Lower leg skin (tissue), 4 donors: ENCODE measurements around the gene PPM1M. TPM values are rescaled to one million over a fixed set of nuclear protein-coding genes. Genes with fewer than 3 reads are reported as not detected.

Experiments used
- DNase-seq, 2 donors: peaks; one replicate each; pipeline ENCODE4 v3.0.0-alpha.2; 2019; ENCODE audit warnings: low spot score in 2 of 2
- H3K4me3 ChIP-seq: fragments of 200-600 bp; sonication (generic); 2 replicates; pipeline ENCODE4 v1.5.1; 2017; ENCODE audit warnings: mild to moderate bottlenecking, low read depth; ENCODE audit not compliant: poor library complexity, severe bottlenecking
- POLR2A ChIP-seq, 2 donors: fragments of 450-650 bp; IDR thresholded peaks; one replicate each; pipeline ENCODE4 v1.6.1; 2016 to 2017; ENCODE audit warnings: antibody characterized with exemption in 2 of 2, mild to moderate bottlenecking in 1 of 2, moderate library complexity in 1 of 2
- WGBS, 2 donors: methylation state at CpG; one replicate each; pipeline ENCODE4 v1.1.5; 2018; 5-methylcytosine and 5-hydroxymethylcytosine counted together
- intact Hi-C: fragments of 100-400 bp; cut with DNase I; formaldehyde crosslinking; loops from one replicate; pipeline ENCODE4 v1.15.0; 2023; ENCODE audit warnings: low total_unique reads
- total RNA-seq, 4 donors: library from RNA; depleted of rRNA; stranded (reverse); fragments of >200 nt; gene quantifications; one replicate each; pipeline ENCODE4 v1.1.0, GENCODE V29; 2016
- TF ChIP-seq, protein P1 (sequence below), 3 donors: fragments of 450-650 bp; IDR thresholded peaks; one replicate each; pipeline ENCODE4 v1.5.1; 2016; ENCODE audit warnings: antibody characterized with exemption in 3 of 3, mild to moderate bottlenecking in 3 of 3, moderate library complexity in 2 of 3

PPM1M gene
- total RNA-seq, 4 donors from 2014 or later = 10.4 to 28.6 (median 14.0) TPM

GRCh38 chr3:52205727-52206372 lies 39.7 kb upstream of the PPM1M start:
- no peak for DNase-seq
- no peak for TF ChIP-seq POLR2A (IDR thresholded peaks at IDR 0.05)
- TF ChIP-seq, protein P1, sequence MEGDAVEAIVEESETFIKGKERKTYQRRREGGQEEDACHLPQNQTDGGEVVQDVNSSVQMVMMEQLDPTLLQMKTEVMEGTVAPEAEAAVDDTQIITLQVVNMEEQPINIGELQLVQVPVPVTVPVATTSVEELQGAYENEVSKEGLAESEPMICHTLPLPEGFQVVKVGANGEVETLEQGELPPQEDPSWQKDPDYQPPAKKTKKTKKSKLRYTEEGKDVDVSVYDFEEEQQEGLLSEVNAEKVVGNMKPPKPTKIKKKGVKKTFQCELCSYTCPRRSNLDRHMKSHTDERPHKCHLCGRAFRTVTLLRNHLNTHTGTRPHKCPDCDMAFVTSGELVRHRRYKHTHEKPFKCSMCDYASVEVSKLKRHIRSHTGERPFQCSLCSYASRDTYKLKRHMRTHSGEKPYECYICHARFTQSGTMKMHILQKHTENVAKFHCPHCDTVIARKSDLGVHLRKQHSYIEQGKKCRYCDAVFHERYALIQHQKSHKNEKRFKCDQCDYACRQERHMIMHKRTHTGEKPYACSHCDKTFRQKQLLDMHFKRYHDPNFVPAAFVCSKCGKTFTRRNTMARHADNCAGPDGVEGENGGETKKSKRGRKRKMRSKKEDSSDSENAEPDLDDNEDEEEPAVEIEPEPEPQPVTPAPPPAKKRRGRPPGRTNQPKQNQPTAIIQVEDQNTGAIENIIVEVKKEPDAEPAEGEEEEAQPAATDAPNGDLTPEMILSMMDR (IDR thresholded peaks at IDR 0.05) = no peak
- 74 to 78% methylated on average over 6 of the region's 6 CpGs for WGBS, 2 donors
- intact Hi-C loops = no loop called here
- H3K4me3 ChIP-seq = no peak overlapping the region

DNA sequence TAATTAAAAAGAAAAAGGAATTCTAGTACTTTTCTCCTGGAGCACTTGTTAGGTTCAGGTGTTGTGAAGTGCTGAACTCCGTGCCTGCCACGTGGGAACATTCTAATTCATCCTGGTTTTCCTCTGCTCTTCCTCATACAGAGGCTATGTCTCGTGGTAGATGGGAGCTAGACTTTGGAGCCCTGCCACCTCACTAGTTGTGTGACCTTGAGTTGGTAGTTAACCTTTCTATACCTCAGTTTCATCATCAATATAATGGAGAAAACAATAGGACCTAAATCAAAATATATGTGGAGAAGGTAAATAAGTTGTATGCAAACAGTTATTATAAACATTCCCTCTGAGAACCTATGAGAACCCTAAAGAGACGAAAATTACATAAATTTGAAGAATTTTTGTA lies 37.0 kb upstream of the PPM1M start:
- no peak for TF ChIP-seq POLR2A (IDR thresholded peaks at IDR 0.05)
- TF ChIP-seq, protein P1 (IDR thresholded peaks at IDR 0.05) = no peak
- intact Hi-C loops = no loop called here
- 87 to 94% methylated on average over 4 of the region's 4 CpGs for WGBS, 2 donors
- no peak for DNase-seq
- H3K4me3 ChIP-seq = no peak overlapping the region

GRCh38 chr3:52210037-52210436 lies 35.5 kb upstream of the PPM1M start:
- intact Hi-C loops = no loop called here
- no peak for DNase-seq
- no peak overlapping the region for H3K4me3 ChIP-seq
- TF ChIP-seq, protein P1 (IDR thresholded peaks at IDR 0.05) = no peak
- TF ChIP-seq POLR2A (IDR thresholded peaks at IDR 0.05) = no peak

DNA sequence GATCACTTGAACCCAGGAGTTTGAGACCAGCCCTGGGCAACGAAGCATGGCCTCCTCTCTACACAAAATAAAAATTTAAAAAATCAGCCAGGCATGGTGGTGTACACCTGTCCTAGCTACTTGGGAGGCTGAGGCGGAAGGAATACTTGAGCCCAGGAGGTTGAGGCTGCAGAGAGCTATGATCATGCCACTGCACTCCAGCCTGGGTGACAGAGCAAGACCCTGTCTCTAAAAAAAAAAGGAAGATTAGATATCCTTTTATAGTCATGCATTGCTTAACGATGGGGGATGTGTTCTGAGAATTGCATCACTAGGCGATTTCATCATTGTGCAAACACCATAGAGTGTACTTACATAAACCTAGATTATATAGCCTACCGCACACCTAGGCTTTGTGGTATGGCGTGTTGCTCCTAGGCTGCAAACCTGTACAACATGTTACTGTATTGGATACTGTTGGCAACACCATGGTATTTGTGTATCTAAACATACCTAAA lies 35.0 kb upstream of the PPM1M start:
- 78 to 89% methylated on average over 6 of the region's 6 CpGs for WGBS, 2 donors
- H3K4me3 ChIP-seq = no peak overlapping the region
- intact Hi-C loops = no loop called here
- DNase-seq = no peak
- TF ChIP-seq, protein P1 (IDR thresholded peaks at IDR 0.05) = no peak
- no peak for TF ChIP-seq POLR2A (IDR thresholded peaks at IDR 0.05)

DNA sequence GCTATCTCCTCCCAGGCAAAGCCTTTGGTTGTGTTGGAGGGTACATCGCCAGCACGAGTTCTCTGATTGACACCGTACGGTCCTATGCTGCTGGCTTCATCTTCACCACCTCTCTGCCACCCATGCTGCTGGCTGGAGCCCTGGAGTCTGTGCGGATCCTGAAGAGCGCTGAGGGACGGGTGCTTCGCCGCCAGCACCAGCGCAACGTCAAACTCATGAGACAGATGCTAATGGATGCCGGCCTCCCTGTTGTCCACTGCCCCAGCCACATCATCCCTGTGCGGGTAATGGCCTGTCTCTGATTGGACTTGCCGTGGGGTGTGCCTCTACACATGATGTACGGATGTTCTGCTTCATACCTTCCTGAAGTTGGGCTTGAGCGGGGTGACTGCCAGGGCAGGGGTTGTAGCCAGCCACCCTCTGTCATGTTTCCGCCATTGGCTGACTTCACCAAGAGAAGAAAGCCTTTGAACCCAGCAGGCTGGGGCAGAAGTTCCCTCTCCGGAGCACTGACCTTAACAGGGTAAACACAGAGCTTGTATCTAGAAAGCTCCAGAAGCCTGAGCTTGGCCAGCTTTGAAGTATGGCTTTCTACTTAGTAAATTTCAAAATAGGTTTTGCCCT lies 34.2 kb upstream of the PPM1M start:
- intact Hi-C loops = no loop called here
- TF ChIP-seq, protein P1 (IDR thresholded peaks at IDR 0.05) = no peak
- TF ChIP-seq POLR2A (IDR thresholded peaks at IDR 0.05) = no peak

More for the DNA sequence above, 34.2 kb upstream of the PPM1M start:
- DNase-seq = no peak
- 94 to 95% methylated on average over 18 of the region's 18 CpGs for WGBS, 2 donors
- H3K4me3 ChIP-seq = no peak overlapping the region
